OCI-LY3 (cell line): ENCODE data around the gene BOD1.

Experiments
- H2AFZ ChIP-seq: fragments of 200-600, 300-600 bp; shearing (Covaris generic); 2 replicates; pipeline ENCODE4 v1.6.0; 2014; ENCODE audit warnings: antibody characterized with exemption, low read depth, low read length
- H3K27ac ChIP-seq: fragments of 200-600, 300-600 bp; sonication (generic); 2 replicates; pipeline ENCODE4 v1.5.1; 2014; ENCODE audit warnings: mild to moderate bottlenecking, low read length, moderate library complexity, mixed read lengths
- H3K27me3 ChIP-seq: fragments of 200-600, 300-600 bp; sonication (generic); 2 replicates; pipeline ENCODE4 v1.6.1; 2014; ENCODE audit warnings: low read depth, low read length, mixed read lengths
- H3K36me3 ChIP-seq: fragments of 200-600, 300-600 bp; sonication (generic); replicated peaks from 2 replicates; pipeline ENCODE3; 2014; ENCODE audit warnings: low read depth, low read length, mixed read lengths
- H3K4me1 ChIP-seq: fragments of 300-600, 200-600 bp; sonication (generic); 2 replicates; pipeline ENCODE4 v1.6.1; 2014; ENCODE audit warnings: low read length, mixed read lengths
- H3K4me2 ChIP-seq: fragments of 200-600, 300-600 bp; sonication (generic); 2 replicates; pipeline ENCODE4 v1.6.1; 2014; ENCODE audit warnings: low read length, mixed read lengths
- H3K4me3 ChIP-seq: fragments of 300-600, 200-600 bp; sonication (generic); 2 replicates; pipeline ENCODE4 v1.5.1; 2014; ENCODE audit warnings: antibody characterized with exemption, mild to moderate bottlenecking, low read length, moderate library complexity
- H3K79me2 ChIP-seq: fragments of 300-600, 200-600 bp; shearing (Covaris generic); 2 replicates; pipeline ENCODE4 v1.6.1; 2014; ENCODE audit warnings: mild to moderate bottlenecking, low read length, mixed read lengths
- H3K9ac ChIP-seq: fragments of 300-600, 200-600 bp; shearing (Covaris generic); 2 replicates; pipeline ENCODE4 v1.6.0; 2014; ENCODE audit warnings: mild to moderate bottlenecking, low read length, moderate library complexity
- H3K9me3 ChIP-seq: fragments of 200-600, 300-600 bp; shearing (Covaris generic); 2 replicates; pipeline ENCODE4 v1.6.1; 2014; ENCODE audit warnings: low read length, mixed read lengths; ENCODE audit not compliant: insufficient read depth
- H4K20me1 ChIP-seq: fragments of 200-600, 300-600 bp; sonication (generic); 2 replicates; pipeline ENCODE4 v1.6.1; 2016; ENCODE audit warnings: low read length, mixed read lengths; ENCODE audit not compliant: insufficient read depth
- EZH2phosphoT487 ChIP-seq: fragments of 200-600 bp; shearing (Covaris generic); IDR thresholded peaks from 2 replicates; pipeline ENCODE4 v1.6.1; 2018; ENCODE audit warnings: antibody characterized with exemption, mixed run types, low read depth
- TF ChIP-seq, protein P1 (sequence below): fragments of 200-600, 300-600 bp; sonication (generic); IDR thresholded peaks from 2 replicates; pipeline ENCODE4 v1.5.1; 2014; ENCODE audit warnings: antibody characterized with exemption, low read length, low read depth

The BOD1 gene

DNA sequence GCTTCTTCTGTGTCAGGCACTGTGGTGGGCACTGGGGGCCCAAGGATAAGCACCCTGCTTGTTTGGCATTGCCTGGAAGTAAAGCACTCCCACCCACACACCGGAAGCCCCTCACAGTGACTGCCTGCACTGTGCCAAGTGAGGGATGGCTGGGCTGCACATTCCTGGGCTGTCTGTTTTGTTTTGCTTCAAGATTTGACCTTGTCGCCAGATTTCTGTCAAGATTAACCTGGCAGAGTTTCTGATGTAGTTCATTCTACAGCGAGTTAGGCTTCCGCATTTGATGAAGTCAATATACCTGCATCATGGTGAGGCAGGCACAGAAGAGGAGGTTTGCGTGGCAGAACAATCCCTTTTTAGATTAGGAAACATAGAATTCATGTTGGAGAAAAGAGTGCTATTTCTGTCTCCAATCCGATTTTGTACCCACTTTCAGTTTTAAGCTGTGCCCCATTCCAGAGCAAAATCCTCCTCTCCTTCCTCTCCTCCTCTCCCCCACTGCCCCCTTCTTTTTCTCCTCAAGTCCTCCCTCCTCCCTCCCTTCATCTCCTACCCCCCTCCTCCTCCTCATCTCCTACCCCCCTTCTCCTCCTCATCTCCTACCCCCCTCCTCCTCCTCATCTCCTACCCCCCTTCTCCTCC, 14.4 kb upstream of the BOD1 start:
- no peak overlapping the region for H3K4me2 ChIP-seq
- H3K36me3 ChIP-seq: no peaks in the 10 kb centered on the region
- peak overlapping the region; percentile 41; the same call in 1 of the 2 replicates for H2AFZ ChIP-seq
- no peak overlapping the region for H3K9ac ChIP-seq
- H3K27ac ChIP-seq: no peak overlapping the region
- no peaks in the 10 kb centered on the region for H3K79me2 ChIP-seq
- no peaks in the 10 kb centered on the region for H3K9me3 ChIP-seq
- H4K20me1 ChIP-seq: no peaks in the 10 kb centered on the region
- H3K4me1 ChIP-seq: peaks cover 11% of the 10 kb centered on the region
- no peaks in the 10 kb centered on the region for H3K27me3 ChIP-seq
- H3K4me3 ChIP-seq: no peak overlapping the region
- TF ChIP-seq EZH2phosphoT487: no peak
- TF ChIP-seq, protein P1, sequence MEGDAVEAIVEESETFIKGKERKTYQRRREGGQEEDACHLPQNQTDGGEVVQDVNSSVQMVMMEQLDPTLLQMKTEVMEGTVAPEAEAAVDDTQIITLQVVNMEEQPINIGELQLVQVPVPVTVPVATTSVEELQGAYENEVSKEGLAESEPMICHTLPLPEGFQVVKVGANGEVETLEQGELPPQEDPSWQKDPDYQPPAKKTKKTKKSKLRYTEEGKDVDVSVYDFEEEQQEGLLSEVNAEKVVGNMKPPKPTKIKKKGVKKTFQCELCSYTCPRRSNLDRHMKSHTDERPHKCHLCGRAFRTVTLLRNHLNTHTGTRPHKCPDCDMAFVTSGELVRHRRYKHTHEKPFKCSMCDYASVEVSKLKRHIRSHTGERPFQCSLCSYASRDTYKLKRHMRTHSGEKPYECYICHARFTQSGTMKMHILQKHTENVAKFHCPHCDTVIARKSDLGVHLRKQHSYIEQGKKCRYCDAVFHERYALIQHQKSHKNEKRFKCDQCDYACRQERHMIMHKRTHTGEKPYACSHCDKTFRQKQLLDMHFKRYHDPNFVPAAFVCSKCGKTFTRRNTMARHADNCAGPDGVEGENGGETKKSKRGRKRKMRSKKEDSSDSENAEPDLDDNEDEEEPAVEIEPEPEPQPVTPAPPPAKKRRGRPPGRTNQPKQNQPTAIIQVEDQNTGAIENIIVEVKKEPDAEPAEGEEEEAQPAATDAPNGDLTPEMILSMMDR: no peak

DNA sequence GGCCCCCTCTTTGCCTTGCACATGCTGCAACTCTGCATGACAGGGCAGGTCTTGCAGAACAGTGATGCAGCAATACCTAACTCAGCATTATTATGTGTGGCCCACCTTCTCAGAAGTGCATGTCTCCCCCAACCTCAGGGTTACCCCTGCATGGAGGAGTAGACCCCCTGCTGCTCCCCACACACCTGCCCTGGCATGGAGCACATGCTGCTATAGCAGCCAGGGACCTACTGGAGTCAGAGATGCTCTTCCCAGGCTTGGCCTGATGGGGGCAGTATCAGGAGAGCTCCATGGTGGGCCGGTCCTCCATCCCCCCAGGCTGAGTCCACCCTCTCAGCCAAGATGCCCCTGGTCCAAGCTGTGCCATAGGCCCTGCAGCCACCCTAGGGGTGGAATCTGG, 13.2 kb upstream of the BOD1 start:
- no peak overlapping the region for H2AFZ ChIP-seq
- H3K27ac ChIP-seq: no peak overlapping the region
- TF ChIP-seq, protein P1: peak; percentile 76
- no peak for TF ChIP-seq EZH2phosphoT487
- H3K36me3 ChIP-seq: no peaks in the 10 kb centered on the region
- no peak overlapping the region for H3K4me2 ChIP-seq
- no peaks in the 10 kb centered on the region for H3K79me2 ChIP-seq
- no peaks in the 10 kb centered on the region for H3K9me3 ChIP-seq
- H3K9ac ChIP-seq: no peak overlapping the region
- peaks cover 17% of the 10 kb centered on the region for H3K4me1 ChIP-seq
- no peaks in the 10 kb centered on the region for H3K27me3 ChIP-seq
- H4K20me1 ChIP-seq: no peaks in the 10 kb centered on the region
- no peak overlapping the region for H3K4me3 ChIP-seq

DNA sequence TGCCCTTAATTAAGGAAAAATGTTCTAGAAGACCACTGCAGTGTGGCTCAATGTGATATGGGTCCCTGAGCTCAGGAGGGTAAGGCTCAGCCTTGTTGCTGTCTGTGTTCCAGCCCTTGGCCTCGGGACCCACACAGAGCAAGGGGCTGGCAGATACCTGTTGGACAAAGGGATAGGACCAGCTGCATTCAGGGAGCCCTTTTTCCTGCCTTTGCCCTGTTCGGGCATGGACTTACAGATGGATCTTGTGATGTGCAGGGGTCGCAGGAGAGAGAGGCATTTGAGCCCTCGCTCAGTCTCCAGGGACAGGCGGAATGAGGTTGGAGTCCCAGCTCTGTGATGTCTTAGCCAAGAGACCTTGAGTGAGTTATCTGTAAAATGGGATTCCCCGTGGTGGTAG, 12.1 kb upstream of the BOD1 start:
- no peaks in the 10 kb centered on the region for H3K27me3 ChIP-seq
- no peaks in the 10 kb centered on the region for H4K20me1 ChIP-seq
- H3K27ac ChIP-seq: no peak overlapping the region
- no peaks in the 10 kb centered on the region for H3K79me2 ChIP-seq
- H3K4me1 ChIP-seq: peaks cover 17% of the 10 kb centered on the region
- TF ChIP-seq, protein P1: no peak
- no peak for TF ChIP-seq EZH2phosphoT487
- no peak overlapping the region for H2AFZ ChIP-seq
- H3K4me3 ChIP-seq: no peak overlapping the region
- H3K4me2 ChIP-seq: no peak overlapping the region
- no peaks in the 10 kb centered on the region for H3K36me3 ChIP-seq
- no peaks in the 10 kb centered on the region for H3K9me3 ChIP-seq
- no peak overlapping the region for H3K9ac ChIP-seq

DNA sequence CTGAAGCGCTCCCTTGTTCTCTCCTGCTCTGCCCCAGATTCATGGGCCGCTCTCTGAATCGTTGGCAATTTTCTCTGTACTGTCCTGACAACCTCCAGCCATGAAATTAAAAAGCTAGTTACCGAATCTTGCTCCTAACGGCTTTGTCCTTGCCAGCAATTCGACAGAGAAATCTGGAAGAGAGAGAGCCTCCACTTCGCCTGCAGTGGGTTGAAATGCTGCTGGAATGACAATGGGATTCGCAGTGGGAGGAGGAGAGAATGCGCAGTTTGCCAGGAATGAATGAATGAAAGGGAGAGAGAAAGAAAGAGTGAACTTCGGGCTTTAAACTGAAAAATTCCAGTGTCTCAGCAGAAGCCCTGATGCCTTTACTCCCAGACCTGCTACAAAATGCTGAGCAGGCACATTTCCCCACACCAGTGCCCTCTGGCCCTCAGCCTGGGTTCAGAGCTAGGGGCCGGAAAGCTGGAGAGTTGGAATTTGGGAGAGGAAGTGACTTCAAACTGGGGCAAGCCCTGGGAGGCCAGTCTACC, 11.5 kb upstream of the BOD1 start:
- Histone ChIP-seq H3K9ac (no peak overlapping the region), H2AFZ (no peak overlapping the region)

More for the DNA sequence above, 11.5 kb upstream of the BOD1 start:
- Histone ChIP-seq H3K4me1 (peaks cover 17% of the 10 kb centered on the region), H3K4me2 (no peak overlapping the region), H3K36me3 (no peaks in the 10 kb centered on the region), H3K27ac (no peak overlapping the region), H4K20me1 (no peaks in the 10 kb centered on the region), H3K79me2 (no peaks in the 10 kb centered on the region), H3K9me3 (no peaks in the 10 kb centered on the region), H3K27me3 (no peaks in the 10 kb centered on the region), H3K4me3 (no peak overlapping the region)
- TF ChIP-seq EZH2phosphoT487: no peak
